Left ventricle myocardium inferior (tissue), 1 donor: Measurements from ENCODE around the gene APOBEC4. TPM values are rescaled to one million over a fixed set of nuclear protein-coding genes. Genes with fewer than 3 reads are reported as not detected.
A peak's percentile ranks its signal among the peaks of the same experiment; 100 is the strongest.

ENCODE experiments used
- DNase-seq: peaks from one replicate; pipeline ENCODE4 v3.0.0-alpha.2; 2020
- H3K27ac ChIP-seq: fragments of 200-600 bp; replicated peaks from 2 replicates; pipeline ENCODE4 v1.8.0; 2021
- H3K27me3 ChIP-seq: fragments of 200-600 bp; 2 replicates; pipeline ENCODE4 v1.8.0; 2021; ENCODE audit warnings: low read depth
- H3K36me3 ChIP-seq: fragments of 200-600 bp; 2 replicates; pipeline ENCODE4 v1.8.0; 2021
- H3K4me1 ChIP-seq: fragments of 200-600 bp; 2 replicates; pipeline ENCODE4 v1.8.0; 2021
- H3K4me3 ChIP-seq: fragments of 200-600 bp; 2 replicates; pipeline ENCODE4 v1.8.0; 2021; ENCODE audit warnings: mild to moderate bottlenecking, moderate library complexity
- H3K9me3 ChIP-seq: fragments of 200-600 bp; replicated peaks from 2 replicates; pipeline ENCODE4 v1.8.0; 2021
- intact Hi-C: fragments of 100-400 bp; cut with micrococcal nuclease; formaldehyde crosslinking; loops from one replicate; pipeline ENCODE4 v1.11.0; 2022
- total RNA-seq: library from RNA; stranded (reverse); fragmentation: NEBNext Ultra II Directional; extraction: Animal tissue kit (Norgen Biotek cat#: 25700); gene quantifications from one replicate; pipeline ENCODE4 v1.2.1, GENCODE V29; 2021
- TF ChIP-seq, protein P1 (sequence below): fragments of 200-600 bp; IDR thresholded peaks from 2 replicates; pipeline ENCODE4 v1.8.0; 2021; ENCODE audit warnings: antibody characterized with exemption, mild to moderate bottlenecking, borderline replicate concordance
- donor health status: DM: no; HTN: yes; CAD: no; lungs with severe emphysema.

APOBEC4 gene
- total RNA-seq, 1 donor from 2014 or later, result 0.11 TPM

DNA sequence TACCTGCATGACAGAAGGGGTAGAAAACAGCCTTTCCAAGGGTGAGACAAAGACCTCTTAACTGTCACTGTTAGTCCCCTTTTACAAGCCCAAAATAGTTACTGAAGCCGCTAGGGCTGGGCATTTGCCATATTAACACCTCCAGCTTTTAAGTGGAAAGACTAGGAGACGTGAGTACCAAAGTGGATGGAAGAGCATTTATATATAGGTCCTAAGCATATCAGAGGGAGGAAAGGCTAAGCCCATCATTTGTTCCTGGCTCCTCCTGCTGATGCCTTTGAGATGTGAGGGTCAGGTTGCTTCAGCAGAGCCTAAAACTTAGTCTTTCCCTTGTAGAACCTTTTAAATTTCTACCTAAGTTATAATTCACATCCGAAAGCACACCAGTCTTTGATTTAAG, 25.7 kb upstream of the APOBEC4 start:
- no peaks in the 10 kb centered on the region for H3K9me3 ChIP-seq
- H3K4me1 ChIP-seq, result peaks cover 21% of the 10 kb centered on the region
- H3K4me3 ChIP-seq, result no peak overlapping the region
- H3K27ac ChIP-seq, result no peak overlapping the region
- intact Hi-C loops, result no loop called here
- H3K36me3 ChIP-seq, result no peaks in the 10 kb centered on the region
- no peak for DNase-seq
- TF ChIP-seq, protein P1, sequence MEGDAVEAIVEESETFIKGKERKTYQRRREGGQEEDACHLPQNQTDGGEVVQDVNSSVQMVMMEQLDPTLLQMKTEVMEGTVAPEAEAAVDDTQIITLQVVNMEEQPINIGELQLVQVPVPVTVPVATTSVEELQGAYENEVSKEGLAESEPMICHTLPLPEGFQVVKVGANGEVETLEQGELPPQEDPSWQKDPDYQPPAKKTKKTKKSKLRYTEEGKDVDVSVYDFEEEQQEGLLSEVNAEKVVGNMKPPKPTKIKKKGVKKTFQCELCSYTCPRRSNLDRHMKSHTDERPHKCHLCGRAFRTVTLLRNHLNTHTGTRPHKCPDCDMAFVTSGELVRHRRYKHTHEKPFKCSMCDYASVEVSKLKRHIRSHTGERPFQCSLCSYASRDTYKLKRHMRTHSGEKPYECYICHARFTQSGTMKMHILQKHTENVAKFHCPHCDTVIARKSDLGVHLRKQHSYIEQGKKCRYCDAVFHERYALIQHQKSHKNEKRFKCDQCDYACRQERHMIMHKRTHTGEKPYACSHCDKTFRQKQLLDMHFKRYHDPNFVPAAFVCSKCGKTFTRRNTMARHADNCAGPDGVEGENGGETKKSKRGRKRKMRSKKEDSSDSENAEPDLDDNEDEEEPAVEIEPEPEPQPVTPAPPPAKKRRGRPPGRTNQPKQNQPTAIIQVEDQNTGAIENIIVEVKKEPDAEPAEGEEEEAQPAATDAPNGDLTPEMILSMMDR, result no peak
- no peaks in the 10 kb centered on the region for H3K27me3 ChIP-seq

DNA sequence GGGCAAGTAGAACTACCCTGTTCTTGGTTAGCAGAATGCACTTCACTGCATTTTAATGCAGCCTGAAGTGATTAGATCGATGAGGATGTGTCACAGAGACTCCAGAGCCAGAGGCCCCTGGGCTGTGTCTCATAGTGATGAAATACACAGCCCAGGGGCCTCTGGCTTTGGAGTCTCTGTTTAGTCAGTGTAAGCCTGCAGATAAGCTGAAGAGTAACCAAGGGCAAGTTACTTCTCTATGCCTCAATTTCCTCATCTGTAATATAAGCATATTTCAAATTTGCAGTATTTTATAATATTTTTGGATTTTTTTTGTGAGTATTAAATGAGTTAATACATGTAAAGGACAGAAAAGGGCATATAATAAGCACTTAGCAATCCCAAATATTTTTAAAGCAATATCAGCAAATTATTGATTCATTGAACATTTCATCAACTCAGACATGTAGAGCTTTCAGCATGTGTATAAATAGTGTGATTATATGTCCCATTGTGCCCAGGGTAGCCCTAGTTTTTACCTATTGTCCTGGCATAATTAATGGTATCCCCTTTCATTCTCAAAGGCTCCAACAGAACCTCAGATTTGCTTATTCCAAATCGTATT, 23.6 kb upstream of the APOBEC4 start:
- intact Hi-C loops, result no loop called here
- TF ChIP-seq, protein P1, result no peak
- DNase-seq, result no peak

DNA sequence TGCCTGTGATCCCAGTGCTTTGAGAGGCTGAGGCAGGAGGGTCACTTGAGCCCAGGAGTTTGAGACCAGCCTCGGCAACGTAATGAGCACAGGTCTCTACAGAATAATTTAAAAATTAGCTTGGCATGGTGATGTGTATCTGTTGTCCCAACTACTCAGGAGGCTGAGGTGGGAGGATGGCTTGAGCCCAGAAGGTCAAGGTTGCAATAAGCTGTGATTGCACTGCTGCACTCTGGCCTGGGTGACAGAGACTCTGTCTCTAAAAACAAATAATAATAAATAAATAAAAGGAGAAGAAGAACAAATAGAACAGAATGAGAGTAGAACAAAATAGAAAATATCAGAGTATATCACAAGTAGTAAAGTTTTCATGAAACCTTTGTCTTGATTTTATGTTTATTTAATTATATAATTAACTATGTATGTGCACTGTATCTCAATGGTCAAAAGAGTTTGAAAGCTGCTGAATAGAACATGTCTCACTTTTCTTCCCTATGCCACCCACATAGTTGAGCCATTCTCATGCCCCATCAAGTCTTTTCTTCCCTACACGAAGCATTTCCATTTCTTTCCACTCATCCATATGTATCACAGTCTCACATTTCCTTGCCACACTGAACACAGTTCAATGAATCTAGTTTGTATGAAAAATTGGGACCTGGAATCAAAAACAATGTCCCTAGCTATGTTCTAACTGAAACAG, 22.9 kb upstream of the APOBEC4 start:
- Histone ChIP-seq H3K4me3 (no peak overlapping the region), H3K4me1 (peaks cover 25% of the 10 kb centered on the region), H3K36me3 (no peaks in the 10 kb centered on the region), H3K27ac (no peak overlapping the region), H3K9me3 (peaks cover 5% of the 10 kb centered on the region), H3K27me3 (no peaks in the 10 kb centered on the region)
- DNase-seq, result no peak
- TF ChIP-seq, protein P1, result no peak
- intact Hi-C loops, result no loop called here

More for the DNA sequence above, 23.6 kb upstream of the APOBEC4 start:
- no peak overlapping the region for H3K4me3 ChIP-seq
- no peaks in the 10 kb centered on the region for H3K27me3 ChIP-seq
- H3K27ac ChIP-seq, result no peak overlapping the region
- H3K36me3 ChIP-seq, result no peaks in the 10 kb centered on the region
- peaks cover 25% of the 10 kb centered on the region for H3K4me1 ChIP-seq
- H3K9me3 ChIP-seq, result no peaks in the 10 kb centered on the region

DNA sequence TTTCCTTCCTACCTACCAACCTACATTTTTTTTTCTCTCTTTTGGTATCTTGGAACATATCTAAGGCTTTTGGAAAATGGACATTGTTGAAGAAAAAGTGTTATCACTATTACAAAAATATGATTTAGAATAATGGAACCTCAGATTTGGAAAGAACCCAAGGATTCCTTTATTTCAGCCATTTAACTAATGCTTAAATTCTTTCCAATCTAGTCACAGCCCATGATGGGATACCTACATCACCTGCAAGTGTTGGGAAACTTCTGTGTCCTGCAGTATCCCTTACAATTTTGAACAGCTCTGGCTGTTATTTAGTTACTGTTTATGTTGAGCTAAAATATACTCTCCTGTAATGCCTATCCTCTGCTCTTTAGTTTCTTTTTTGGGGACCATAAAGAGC, 22.3 kb upstream of the APOBEC4 start:
- no peaks in the 10 kb centered on the region for H3K36me3 ChIP-seq
- intact Hi-C loops, result no loop called here
- H3K27ac ChIP-seq, result peak overlapping the region; percentile 0
- peaks cover 25% of the 10 kb centered on the region for H3K4me1 ChIP-seq
- no peak for DNase-seq
- H3K9me3 ChIP-seq, result peaks cover 7% of the 10 kb centered on the region
- TF ChIP-seq, protein P1, result no peak
- no peaks in the 10 kb centered on the region for H3K27me3 ChIP-seq
- no peak overlapping the region for H3K4me3 ChIP-seq

DNA sequence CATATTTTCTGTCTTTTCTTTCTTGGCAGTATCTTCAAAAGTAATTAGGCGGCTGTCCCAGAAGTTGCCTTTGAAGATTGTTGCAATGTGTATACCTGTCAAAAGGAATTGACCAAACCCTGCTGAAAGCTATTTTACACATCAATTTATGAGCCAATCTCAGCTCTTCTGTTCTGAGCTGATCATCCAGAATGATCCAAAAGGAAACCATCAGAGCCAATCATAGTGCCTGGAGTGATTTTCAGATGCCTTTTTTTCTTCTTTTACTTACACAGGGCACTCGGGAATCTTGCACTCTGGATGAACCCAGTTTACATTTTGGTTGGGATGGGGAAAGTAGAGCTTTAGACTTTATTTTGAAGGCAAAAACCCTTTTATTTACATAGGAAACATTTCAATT, 21.8 kb upstream of the APOBEC4 start:
- no peaks in the 10 kb centered on the region for H3K36me3 ChIP-seq
- TF ChIP-seq, protein P1, result no peak
- intact Hi-C loops, result no loop called here

More for the DNA sequence above, 21.8 kb upstream of the APOBEC4 start:
- H3K27me3 ChIP-seq, result no peaks in the 10 kb centered on the region
- DNase-seq, result no peak
- H3K4me3 ChIP-seq, result no peak overlapping the region
- H3K4me1 ChIP-seq, result peaks cover 25% of the 10 kb centered on the region
- peak overlapping the region; percentile 0 for H3K27ac ChIP-seq
- H3K9me3 ChIP-seq, result peaks cover 7% of the 10 kb centered on the region
